HepG2 (cell line): ENCODE results near the gene LIN28B. TPM values are rescaled to one million over a fixed set of nuclear protein-coding genes. Genes with fewer than 3 reads are reported as not detected.

Experiments
- CEBPG ChIP-seq: IDR thresholded peaks from 2 replicates; pipeline ENCODE4 v1.6.1; 2016
- FOXA1 ChIP-seq, 2 experiments: fragments of 450-650 bp in 1 of 2; sonication (generic) in 1 of 2; formaldehyde crosslinking in 1 of 2; IDR thresholded peaks; 2 replicates each; pipeline versions ENCODE4 v1.4.0 to v1.6.1; 2016 to 2020; ENCODE audit warnings: missing genetic modification reagents in 1 of 2
- FOXA3 ChIP-seq: IDR thresholded peaks from 2 replicates; pipeline ENCODE4 v1.6.1; 2016; ENCODE audit warnings: missing genetic modification reagents, missing compliant biosample characterization
- GATAD2A ChIP-seq: IDR thresholded peaks from 2 replicates; pipeline ENCODE4 v1.6.1; 2016
- HES4 ChIP-seq: sonication (generic); formaldehyde crosslinking; IDR thresholded peaks from 2 replicates; pipeline ENCODE4 v1.9.0; 2021; ENCODE audit warnings: mild to moderate bottlenecking, missing genetic modification reagents, borderline replicate concordance
- PAWR ChIP-seq: sonication (generic); formaldehyde crosslinking; IDR thresholded peaks from 2 replicates; pipeline ENCODE4 v1.4.0; 2020; ENCODE audit warnings: missing genetic modification reagents, mild to moderate bottlenecking, borderline replicate concordance
- SAP130 ChIP-seq: IDR thresholded peaks from 2 replicates; pipeline ENCODE4 v1.6.1; 2016; ENCODE audit warnings: low read depth
- SOX13 ChIP-seq, 3 experiments: fragments of 450-650 bp in 1 of 3; sonication (generic) in 1 of 3; formaldehyde crosslinking in 1 of 3; IDR thresholded peaks in 2 of 3; conservative IDR thresholded peaks in 1 of 3; 2 replicates each; pipeline versions ENCODE4 v1.5.0 to v1.6.1; 2016 to 2020; ENCODE audit warnings: antibody characterized with exemption in 1 of 3, mild to moderate bottlenecking in 1 of 3, missing compliant biosample characterization in 1 of 3, missing genetic modification reagents in 1 of 3, moderate library complexity in 1 of 3
- SRSF1 ChIP-seq: fragments of 200-400 bp; formaldehyde crosslinking; optimal IDR thresholded peaks from 2 replicates; pipeline ENCODE3; 2017; ENCODE audit warnings: mild to moderate bottlenecking, low read depth, low read length, moderate library complexity
- ZNF121 ChIP-seq: sonication (generic); formaldehyde crosslinking; IDR thresholded peaks from 2 replicates; pipeline ENCODE4 v1.5.0; 2020; ENCODE audit warnings: mild to moderate bottlenecking, missing genetic modification reagents
- polyA plus RNA-seq, 8 experiments: library from polyadenylated mRNA; depleted of rRNA in 3 of 8; stranded (reverse) in 7 of 8; unstranded in 1 of 8; fragments of >200 nt; fragmentation: Illumina TruSeq in 4 of 8; extraction: Trizol in 4 of 8; gene quantifications; 2 replicates each; pipeline versions ENCODE4 v1.2.1 to v1.2.3, GENCODE V29; 2011 to 2016; ENCODE audit warnings: low read depth in 4 of 8, missing spikeins in 1 of 8, mixed read lengths in 1 of 8; ENCODE audit not compliant: insufficient read depth in 1 of 8
- total RNA-seq, 5 experiments: library from RNA; depleted of rRNA; stranded (reverse); fragments of >200 nt; fragmentation: Illumina TruSeq; extraction: Trizol; gene quantifications; 2 replicates each; pipeline ENCODE4 v1.2.3, GENCODE V29; 2016; ENCODE audit warnings: low read depth in 1 of 5
- TF ChIP-seq, protein P1 (sequence below): IDR thresholded peaks from 2 replicates; pipeline ENCODE4 v1.6.1; 2016; ENCODE audit warnings: low read depth
- TF ChIP-seq, protein P2 (sequence below): sonication (generic); formaldehyde crosslinking; conservative IDR thresholded peaks from 2 replicates; pipeline ENCODE4 v1.5.0; 2020; ENCODE audit warnings: missing genetic modification reagents
- TF ChIP-seq, protein P3 (sequence below): sonication (generic); formaldehyde crosslinking; IDR thresholded peaks from 2 replicates; pipeline ENCODE4 v1.4.0; 2020; ENCODE audit warnings: missing genetic modification reagents

LIN28B gene
- total and polyA plus RNA-seq, 2 of the 13 experiments (the other 11 are each of a cell fraction or from before 2014, with no cell fraction given), result 14.5 to 56.8 TPM

DNA sequence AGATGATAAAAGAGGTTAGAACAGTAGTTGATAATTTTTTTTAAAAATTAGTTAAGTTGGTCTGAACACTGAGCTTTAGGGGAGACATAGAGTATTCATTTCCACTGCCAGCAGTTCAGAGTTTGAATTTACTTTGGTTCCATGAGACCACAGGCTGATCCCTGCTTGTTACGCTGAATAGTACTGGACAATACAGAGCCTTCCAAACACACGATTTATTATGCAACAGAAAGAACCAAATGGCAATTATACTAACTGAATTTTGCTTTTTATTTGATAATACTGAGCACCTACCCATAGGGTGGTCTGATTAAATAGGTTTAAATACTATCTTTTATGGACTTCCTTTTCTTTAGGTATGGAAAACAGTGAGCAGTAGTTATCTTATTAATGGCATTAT is 111.5 kb downstream of the LIN28B start (continued):
- TF ChIP-seq SOX13 (IDR thresholded peaks at IDR 0.05) (no peak), SOX13 (CRISPR knock-in tag; conservative IDR thresholded peaks at IDR 0.05 in 1 of 2, IDR thresholded peaks at IDR 0.05 in 1 of 2) (peak in 1 of 2 experiments; percentile 51; a peak in 1 of 4 replicates), SRSF1 (no peak), FOXA3 (peak; percentile 27; the same call in 1 of the 2 replicates), ZNF121 (CRISPR knock-in tag) (peak; percentile 58; the same call in 1 of the 2 replicates), PAWR (CRISPR knock-in tag) (no peak), GATAD2A (CRISPR knock-in tag) (0 out of 2 replicates have a peak, but pooled peaks have one; percentile 9), SAP130 (CRISPR knock-in tag) (peak; percentile 48; the same call in 1 of the 2 replicates), HES4 (no peak), FOXA1 (IDR thresholded peaks at IDR 0.05) (no peak), FOXA1 (CRISPR knock-in tag; IDR thresholded peaks at IDR 0.05) (0 out of 2 replicates have a peak, but pooled peaks have one; percentile 9), CEBPG (CRISPR knock-in tag) (peak; percentile 57; the same call in 1 of the 2 replicates)
- TF ChIP-seq, protein P1, sequence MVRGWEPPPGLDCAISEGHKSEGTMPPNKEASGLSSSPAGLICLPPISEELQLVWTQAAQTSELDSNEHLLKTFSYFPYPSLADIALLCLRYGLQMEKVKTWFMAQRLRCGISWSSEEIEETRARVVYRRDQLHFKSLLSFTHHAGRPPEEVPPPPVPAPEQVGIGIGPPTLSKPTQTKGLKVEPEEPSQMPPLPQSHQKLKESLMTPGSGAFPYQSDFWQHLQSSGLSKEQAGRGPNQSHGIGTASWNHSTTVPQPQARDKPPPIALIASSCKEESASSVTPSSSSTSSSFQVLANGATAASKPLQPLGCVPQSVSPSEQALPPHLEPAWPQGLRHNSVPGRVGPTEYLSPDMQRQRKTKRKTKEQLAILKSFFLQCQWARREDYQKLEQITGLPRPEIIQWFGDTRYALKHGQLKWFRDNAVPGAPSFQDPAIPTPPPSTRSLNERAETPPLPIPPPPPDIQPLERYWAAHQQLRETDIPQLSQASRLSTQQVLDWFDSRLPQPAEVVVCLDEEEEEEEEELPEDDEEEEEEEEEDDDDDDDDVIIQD, result peak; percentile 62; the same call in 1 of the 2 replicates
- TF ChIP-seq, protein P2, sequence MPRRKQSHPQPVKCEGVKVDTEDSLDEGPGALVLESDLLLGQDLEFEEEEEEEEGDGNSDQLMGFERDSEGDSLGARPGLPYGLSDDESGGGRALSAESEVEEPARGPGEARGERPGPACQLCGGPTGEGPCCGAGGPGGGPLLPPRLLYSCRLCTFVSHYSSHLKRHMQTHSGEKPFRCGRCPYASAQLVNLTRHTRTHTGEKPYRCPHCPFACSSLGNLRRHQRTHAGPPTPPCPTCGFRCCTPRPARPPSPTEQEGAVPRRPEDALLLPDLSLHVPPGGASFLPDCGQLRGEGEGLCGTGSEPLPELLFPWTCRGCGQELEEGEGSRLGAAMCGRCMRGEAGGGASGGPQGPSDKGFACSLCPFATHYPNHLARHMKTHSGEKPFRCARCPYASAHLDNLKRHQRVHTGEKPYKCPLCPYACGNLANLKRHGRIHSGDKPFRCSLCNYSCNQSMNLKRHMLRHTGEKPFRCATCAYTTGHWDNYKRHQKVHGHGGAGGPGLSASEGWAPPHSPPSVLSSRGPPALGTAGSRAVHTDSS (CRISPR knock-in tag), result no peak
- TF ChIP-seq, protein P3, sequence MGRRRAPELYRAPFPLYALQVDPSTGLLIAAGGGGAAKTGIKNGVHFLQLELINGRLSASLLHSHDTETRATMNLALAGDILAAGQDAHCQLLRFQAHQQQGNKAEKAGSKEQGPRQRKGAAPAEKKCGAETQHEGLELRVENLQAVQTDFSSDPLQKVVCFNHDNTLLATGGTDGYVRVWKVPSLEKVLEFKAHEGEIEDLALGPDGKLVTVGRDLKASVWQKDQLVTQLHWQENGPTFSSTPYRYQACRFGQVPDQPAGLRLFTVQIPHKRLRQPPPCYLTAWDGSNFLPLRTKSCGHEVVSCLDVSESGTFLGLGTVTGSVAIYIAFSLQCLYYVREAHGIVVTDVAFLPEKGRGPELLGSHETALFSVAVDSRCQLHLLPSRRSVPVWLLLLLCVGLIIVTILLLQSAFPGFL (CRISPR knock-in tag), result no peak
